ENCODE data around the gene GCGR.
A peak's percentile ranks its signal among the peaks of the same experiment; 100 is the strongest.

The GCGR gene

DNA sequence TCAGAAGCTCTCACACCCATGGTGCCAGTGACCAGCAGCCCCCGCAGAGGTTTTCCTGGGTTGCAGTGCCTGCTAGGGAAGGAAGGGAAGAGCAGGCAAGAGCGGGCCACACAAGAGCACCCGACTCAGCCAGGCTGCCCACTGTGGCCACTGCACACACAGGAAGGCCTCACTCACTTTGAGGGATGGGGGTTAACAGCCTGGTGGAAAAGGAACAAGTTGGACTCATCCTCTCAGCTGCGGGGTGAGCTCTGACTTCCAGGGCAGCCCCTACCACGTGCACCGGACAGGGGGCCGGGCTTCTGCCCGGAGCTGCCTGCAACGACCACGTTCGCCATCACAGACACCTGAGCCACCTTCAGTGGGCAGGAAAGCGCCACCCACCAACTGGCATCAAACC is 48.3 kb downstream of the GCGR start:
- no peak for DNase-seq

GRCh38 chr17:81854974-81855774 is 51.2 kb downstream of the GCGR start:
- DNase-seq, result no peak

DNA sequence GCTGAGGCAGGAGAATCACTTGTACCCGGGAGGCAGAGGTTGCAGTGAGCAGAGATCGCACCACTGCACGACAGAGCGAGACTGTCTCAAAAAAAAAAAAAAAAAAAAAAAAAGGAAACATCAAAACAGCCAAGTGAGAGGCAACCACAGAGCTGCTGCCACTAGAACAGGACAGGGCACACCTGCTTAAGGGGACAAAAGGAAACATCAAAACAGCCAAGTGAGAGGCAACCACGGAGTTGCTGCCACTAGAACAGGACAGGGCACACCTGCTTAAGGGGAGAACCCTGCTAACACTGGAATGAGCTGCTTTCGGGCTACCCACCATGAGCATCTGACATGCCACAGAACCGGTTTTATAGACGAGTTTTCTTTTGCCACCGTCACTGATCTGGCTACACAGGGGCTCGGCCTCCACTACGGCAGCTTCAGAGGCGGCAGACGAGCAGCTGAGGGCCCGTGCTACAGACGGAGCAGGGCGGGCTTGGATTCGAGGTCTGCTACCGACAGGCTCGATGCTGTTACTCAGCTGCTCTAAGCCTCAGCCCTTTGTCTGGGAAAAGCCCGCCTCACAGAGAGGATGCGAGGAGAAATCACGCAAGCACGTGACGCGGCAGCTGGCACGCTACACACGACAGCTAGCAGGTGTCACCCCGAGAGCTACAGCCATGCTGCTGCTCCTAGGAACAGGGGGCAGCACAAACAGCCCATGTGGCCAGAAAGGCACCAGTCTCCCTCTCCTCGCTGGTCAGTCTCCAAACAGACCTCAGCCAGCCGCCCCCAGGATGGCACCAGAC is 54.4 kb downstream of the GCGR start:
- peak; percentile 82 to 88 for DNase-seq

DNA sequence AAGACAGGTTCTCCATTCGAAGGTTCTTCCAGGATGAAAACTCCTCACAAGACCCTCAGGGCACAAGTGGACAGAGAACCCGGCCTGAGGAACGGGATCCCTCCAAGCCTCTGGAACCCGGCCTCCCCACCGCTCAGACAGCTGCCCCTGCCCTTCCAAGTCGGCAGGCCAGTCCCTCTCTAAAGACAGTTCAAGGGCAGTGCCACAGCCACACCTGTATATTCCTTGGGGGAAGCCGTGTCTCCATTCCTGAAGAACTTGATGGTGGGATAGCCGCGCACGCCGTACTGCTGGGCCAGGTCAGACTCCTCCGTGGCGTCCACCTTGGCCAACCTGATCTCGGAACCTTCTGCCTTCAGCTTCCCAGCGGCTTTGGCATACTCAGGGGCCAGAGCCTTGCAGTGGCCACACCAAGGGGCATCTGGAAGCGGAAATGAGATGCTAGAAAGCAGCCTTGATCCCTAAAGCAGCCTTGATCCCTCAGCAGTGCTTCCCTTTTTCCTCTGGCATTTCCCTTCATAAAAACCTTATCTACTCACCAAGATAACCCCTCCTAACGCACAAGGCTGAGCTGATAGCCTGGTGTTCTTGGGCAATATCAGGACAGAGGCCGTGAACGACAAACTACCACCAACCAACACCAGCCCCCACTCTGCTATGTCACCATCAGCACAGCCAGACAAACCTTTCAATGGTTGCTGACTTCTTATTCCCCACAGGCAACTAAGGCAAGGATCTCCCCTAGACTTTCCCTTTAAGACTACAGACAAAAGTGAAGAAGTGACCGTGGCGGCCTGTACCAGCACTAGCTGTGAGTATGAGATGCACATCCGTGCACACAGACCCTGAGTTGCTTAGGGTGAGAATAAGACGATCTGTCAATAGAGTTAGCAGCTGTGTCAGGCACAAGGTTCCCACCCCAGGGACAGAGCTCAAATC is 55.3 kb downstream of the GCGR start:
- no peak for DNase-seq

- no peak for DNase-seq
These were observed 56.2 kb downstream of the GCGR start, which contains the start of gene P4HB for GRCh38 chr17:81859906-81860755. TSS of gene P4HB (minus strand) at chr17:81860535. CDS start at chr17:81860471, 64 bp downstream.

GRCh38 chr17:81860756-81861568 is 57.0 kb downstream of the GCGR start:
- DNase-seq, result peak; percentile 100

GRCh38 chr17:81863123-81863675 is 59.2 kb downstream of the GCGR start:
- DNase-seq, result no peak
